GM23338 (cell line): Measurements from ENCODE around the gene CDYL2. TPM values are rescaled to one million over a fixed set of nuclear protein-coding genes. Genes with fewer than 3 reads are reported as not detected.

Experiments used
- ATAC-seq: fragments of 200-7000 bp; cut with Tn5 transposase; 3 replicates; pipeline ENCODE4 v1.9.1; 2020
- DNase-seq: peaks from one replicate; pipeline ENCODE4 v3.0.0-alpha.2; 2015; ENCODE audit warnings: low spot score
- H2AFZ ChIP-seq: fragments of 200-600 bp; sonication (generic); 2 replicates; pipeline ENCODE4 v1.8.0; 2016; ENCODE audit warnings: antibody characterized with exemption, mild to moderate bottlenecking, moderate library complexity
- H3F3A ChIP-seq: fragments of 200-600 bp; sonication (generic); replicated peaks from 2 replicates; pipeline ENCODE4 v1.8.0; 2017; ENCODE audit warnings: antibody characterized with exemption, mixed run types, low read depth
- H3K27ac ChIP-seq: fragments of 200-600 bp; sonication (generic); 2 replicates; pipeline ENCODE4 v1.6.1; 2016; ENCODE audit warnings: low read depth
- H3K27me3 ChIP-seq: fragments of 200-600 bp; sonication (generic); 2 replicates; pipeline ENCODE4 v1.8.0; 2016; ENCODE audit warnings: mild to moderate bottlenecking, mixed run types, moderate library complexity; ENCODE audit not compliant: insufficient read depth
- H3K36me3 ChIP-seq: fragments of 200-600 bp; sonication (generic); 2 replicates; pipeline ENCODE4 v1.8.0; 2016; ENCODE audit warnings: mild to moderate bottlenecking; ENCODE audit not compliant: insufficient read depth
- H3K4me1 ChIP-seq: fragments of 200-600 bp; sonication (generic); 2 replicates; pipeline ENCODE4 v1.8.0; 2016; ENCODE audit warnings: mild to moderate bottlenecking, moderate library complexity; ENCODE audit not compliant: insufficient read depth
- H3K4me2 ChIP-seq: fragments of 200-600 bp; sonication (generic); 2 replicates; pipeline ENCODE4 v1.7.1; 2017; ENCODE audit warnings: mixed run types
- H3K4me3 ChIP-seq: fragments of 200-600 bp; sonication (generic); 2 replicates; pipeline ENCODE4 v1.6.1; 2016; ENCODE audit warnings: mixed run types
- H3K79me2 ChIP-seq: fragments of 200-600 bp; sonication (generic); replicated peaks from 2 replicates; pipeline ENCODE4 v1.8.0; 2017; ENCODE audit warnings: mild to moderate bottlenecking; ENCODE audit not compliant: insufficient read depth
- H3K9me2 ChIP-seq: fragments of 200-600 bp; sonication (generic); 2 replicates; pipeline ENCODE4 v1.8.0; 2017; ENCODE audit not compliant: insufficient read depth
- H4K20me1 ChIP-seq: fragments of 200-600 bp; sonication (generic); replicated peaks from 2 replicates; pipeline ENCODE4 v1.8.0; 2017; ENCODE audit warnings: mild to moderate bottlenecking; ENCODE audit not compliant: insufficient read depth
- H3K27ac Mint-ChIP-seq: 2 replicates; pipeline ENCODE4 v1.8.0; 2020; ENCODE audit warnings: inconsistent platforms, mild to moderate bottlenecking, moderate library complexity, mixed read lengths
- H3K27me3 Mint-ChIP-seq: 3 replicates; pipeline ENCODE4 v1.8.0; 2022; ENCODE audit warnings: low read depth, mild to moderate bottlenecking, moderate library complexity, mixed read lengths, inconsistent platforms; ENCODE audit not compliant: insufficient read depth, poor library complexity
- H3K36me3 Mint-ChIP-seq: 3 replicates; pipeline ENCODE4 v1.8.0; 2021; ENCODE audit warnings: low read depth, mild to moderate bottlenecking, inconsistent platforms, moderate library complexity, mixed read lengths
- H3K4me1 Mint-ChIP-seq: 3 replicates; pipeline ENCODE4 v1.8.0; 2020; ENCODE audit warnings: mild to moderate bottlenecking, inconsistent platforms, mixed read lengths
- H3K4me3 Mint-ChIP-seq: 3 replicates; pipeline ENCODE4 v1.8.0; 2021; ENCODE audit warnings: moderate library complexity, mild to moderate bottlenecking, inconsistent platforms, mixed read lengths
- H3K9me3 Mint-ChIP-seq: 3 replicates; pipeline ENCODE4 v1.8.0; 2020; ENCODE audit warnings: moderate library complexity, mild to moderate bottlenecking, inconsistent platforms, mixed read lengths
- CREB1 ChIP-seq: fragments of 250-450 bp; sonication (Bioruptor Pico); IDR thresholded peaks from 2 replicates; pipeline ENCODE4 v1.5.0; 2020; ENCODE audit warnings: low read depth, mild to moderate bottlenecking, moderate library complexity
- CTCF ChIP-seq, 2 experiments: fragments of 200-600 bp in 1 of 2; sonication (generic) in 1 of 2; conservative IDR thresholded peaks; 2 replicates each; pipeline versions ENCODE4 v1.5.1 to v1.6.1; 2016 to 2017; ENCODE audit warnings: antibody characterized with exemption in 2 of 2, low read depth in 2 of 2, mild to moderate bottlenecking in 2 of 2, moderate library complexity in 1 of 2
- EZH2 ChIP-seq: fragments of 200-600 bp; sonication (generic); IDR thresholded peaks from one replicate; pipeline ENCODE4 v1.8.0; 2017; ENCODE audit warnings: antibody characterized with exemption, mild to moderate bottlenecking, low read depth; ENCODE audit not compliant: unreplicated experiment
- EZH2phosphoT487 ChIP-seq: fragments of 200-600 bp; sonication (generic); IDR thresholded peaks from one replicate; pipeline ENCODE4 v1.8.1; 2018; ENCODE audit warnings: antibody characterized with exemption; ENCODE audit not compliant: unreplicated experiment
- JUNB ChIP-seq: IDR thresholded peaks from one replicate; pipeline ENCODE4 v1.6.1; 2016; ENCODE audit warnings: antibody characterized with exemption; ENCODE audit not compliant: unreplicated experiment
- NANOG ChIP-seq: IDR thresholded peaks from 2 replicates; pipeline ENCODE4 v1.6.1; 2016; ENCODE audit warnings: antibody characterized with exemption, borderline replicate concordance
- POLR2AphosphoS5 ChIP-seq: IDR thresholded peaks from 2 replicates; pipeline ENCODE4 v1.6.1; 2016; ENCODE audit warnings: antibody characterized with exemption, low read depth
- STAT1 ChIP-seq: IDR thresholded peaks from one replicate; pipeline ENCODE4 v1.6.1; 2016; ENCODE audit warnings: antibody characterized with exemption; ENCODE audit not compliant: unreplicated experiment
- ZNF114 ChIP-seq: fragments of 250-450 bp; sonication (Bioruptor Pico); IDR thresholded peaks from 2 replicates; pipeline ENCODE4 v1.5.0; 2020; ENCODE audit warnings: mild to moderate bottlenecking, moderate library complexity
- ZNF331 ChIP-seq: fragments of 250-450 bp; sonication (Bioruptor Pico); IDR thresholded peaks from 2 replicates; pipeline ENCODE4 v1.5.0; 2020; ENCODE audit warnings: low read depth, mild to moderate bottlenecking, moderate library complexity
- ZNF462 ChIP-seq: fragments of 250-450 bp; sonication (Bioruptor Pico); IDR thresholded peaks from 2 replicates; pipeline ENCODE4 v1.5.0; 2020; ENCODE audit warnings: mild to moderate bottlenecking, moderate library complexity
- polyA plus RNA-seq: library from polyadenylated mRNA; unstranded; fragments of >200 nt; fragmentation: Nextera tagmentation; extraction: Ambion mirVana; gene quantifications from 2 replicates; pipeline ENCODE4 v1.2.1, GENCODE V29; 2016
- total RNA-seq: library from RNA; depleted of rRNA; stranded (reverse); fragments of >200 nt; shearing (Covaris generic); gene quantifications from 2 replicates; pipeline ENCODE4 v1.2.3, GENCODE V29; 2014

Gene CDYL2
- total and polyA plus RNA-seq, 2 experiments from 2014 or later, result 0.82 to 4.3 TPM

GRCh38 chr16:80802138-80802537 lies 2.3 kb downstream of the CDYL2 start (continued):
- no peak for TF ChIP-seq ZNF462 (CRISPR knock-in tag)

GRCh38 chr16:80794071-80794470 lies 10.3 kb downstream of the CDYL2 start:
- Histone ChIP-seq H3F3A (no peaks in the 10 kb centered on the region), H3K9me2 (0 out of 2 replicates have a peak, but pooled peaks cover 2% of the 10 kb centered on the region), H3K36me3 (no peaks in the 10 kb centered on the region; the same call in 1 of the 2 replicates), H3K27me3 (no peaks in the 10 kb centered on the region), H2AFZ (no peak overlapping the region), H4K20me1 (no peaks in the 10 kb centered on the region; the same call in 1 of the 2 replicates), H3K4me3 (no peak overlapping the region), H3K27ac (no peak overlapping the region), H3K79me2 (0 out of 2 replicates have a peak, but pooled peaks cover 6% of the 10 kb centered on the region), H3K4me2 (no peak overlapping the region), H3K4me1 (peaks cover 22% of the 10 kb centered on the region)
- H3K4me3 Mint-ChIP-seq, result no peak overlapping the region
- ATAC-seq (no peak), DNase-seq (no peak)
- peaks cover 17% of the 10 kb centered on the region; the same call in 2 of the 3 replicates for H3K4me1 Mint-ChIP-seq
- no peaks in the 10 kb centered on the region for H3K36me3 Mint-ChIP-seq
- no peak overlapping the region for H3K27ac Mint-ChIP-seq
- no peaks in the 10 kb centered on the region; the same call in 1 of the 3 replicates for H3K9me3 Mint-ChIP-seq
- H3K27me3 Mint-ChIP-seq, result no peaks in the 10 kb centered on the region
- TF ChIP-seq ZNF114 (CRISPR knock-in tag), result no peak
- TF ChIP-seq NANOG, result no peak
- no peak for TF ChIP-seq EZH2phosphoT487
- TF ChIP-seq CREB1 (CRISPR knock-in tag), result no peak
- TF ChIP-seq JUNB, result no peak
- no peak for TF ChIP-seq STAT1
- no peak for TF ChIP-seq EZH2
- no peak for TF ChIP-seq CTCF (conservative IDR thresholded peaks at IDR 0.05; ENCODE audit: low read depth in 2 of 2)
- no peak for TF ChIP-seq POLR2AphosphoS5
- TF ChIP-seq ZNF331 (CRISPR knock-in tag), result no peak
